H9 (cell line): ENCODE data around the gene FAM53A. TPM values are rescaled to one million over a fixed set of nuclear protein-coding genes. Genes with fewer than 3 reads are reported as not detected.
A peak's percentile ranks its signal among the peaks of the same experiment; 100 is the strongest.

ENCODE experiments used
- DNase-seq: peaks from one replicate; pipeline ENCODE4 v3.0.0-alpha.2; 2017
- H2AFZ ChIP-seq: one replicate; pipeline ENCODE4 v1.6.1; 2013; ENCODE audit warnings: mild to moderate bottlenecking, low read length, control low read depth, moderate library complexity
- H2AK5ac ChIP-seq: 2 replicates; pipeline ENCODE4 v1.6.1; 2013; ENCODE audit warnings: low read length, control low read depth, mixed read lengths; ENCODE audit not compliant: insufficient read length
- H2BK120ac ChIP-seq: one replicate; pipeline ENCODE4 v1.6.1; 2013; ENCODE audit warnings: low read depth, mild to moderate bottlenecking, low read length, control low read depth, inconsistent platforms; ENCODE audit not compliant: poor library complexity, severe bottlenecking
- H2BK12ac ChIP-seq: 2 replicates; pipeline ENCODE4 v1.6.1; 2013; ENCODE audit warnings: low read length, control low read depth, mixed read lengths, low read depth; ENCODE audit not compliant: insufficient read length
- H2BK15ac ChIP-seq: 2 replicates; pipeline ENCODE4 v1.6.1; 2013; ENCODE audit warnings: low read depth, low read length, control low read depth
- H2BK20ac ChIP-seq: one replicate; pipeline ENCODE4 v1.6.1; 2013; ENCODE audit warnings: low read depth, mild to moderate bottlenecking, low read length, control low read depth, inconsistent platforms; ENCODE audit not compliant: poor library complexity, severe bottlenecking
- H2BK5ac ChIP-seq: 2 replicates; pipeline ENCODE4 v1.6.1; 2013; ENCODE audit warnings: low read length, control low read depth, mixed read lengths; ENCODE audit not compliant: insufficient read length
- H3K14ac ChIP-seq: 2 replicates; pipeline ENCODE4 v1.6.1; 2013; ENCODE audit warnings: low read length, control low read depth; ENCODE audit not compliant: insufficient read depth
- H3K18ac ChIP-seq: 2 replicates; pipeline ENCODE4 v1.6.1; 2013; ENCODE audit warnings: low read depth, mild to moderate bottlenecking, mixed read lengths, low read length, control low read depth; ENCODE audit not compliant: insufficient read length
- H3K23ac ChIP-seq: 2 replicates; pipeline ENCODE4 v1.6.1; 2013; ENCODE audit warnings: low read length, control low read depth, mixed read lengths, low read depth; ENCODE audit not compliant: insufficient read length
- H3K23me2 ChIP-seq: 2 replicates; pipeline ENCODE4 v1.6.1; 2013; ENCODE audit warnings: low read depth, mild to moderate bottlenecking, mixed read lengths, low read length, control low read depth; ENCODE audit not compliant: insufficient read length, poor library complexity, severe bottlenecking
- H3K27ac ChIP-seq: 2 replicates; pipeline ENCODE4 v1.5.1; 2013; ENCODE audit warnings: low read length, control low read depth, mixed read lengths, low read depth; ENCODE audit not compliant: insufficient read length
- H3K27me3 ChIP-seq: 2 replicates; pipeline ENCODE4 v1.6.1; 2013; ENCODE audit warnings: low read length, control low read depth, inconsistent platforms; ENCODE audit not compliant: insufficient read depth
- H3K4ac ChIP-seq: 2 replicates; pipeline ENCODE4 v1.6.1; 2013; ENCODE audit warnings: low read depth, mild to moderate bottlenecking, control low read depth, inconsistent platforms, low read length, moderate library complexity
- H3K4me1 ChIP-seq: 2 replicates; pipeline ENCODE4 v1.6.1; 2013; ENCODE audit warnings: low read length, control low read depth, inconsistent platforms; ENCODE audit not compliant: insufficient read depth
- H3K4me2 ChIP-seq: 2 replicates; pipeline ENCODE4 v1.6.1; 2013; ENCODE audit warnings: low read length, control low read depth, mixed read lengths; ENCODE audit not compliant: insufficient read length, insufficient read depth
- H3K56ac ChIP-seq: 2 replicates; pipeline ENCODE4 v1.6.1; 2013; ENCODE audit warnings: low read depth, mild to moderate bottlenecking, mixed read lengths, low read length, control low read depth; ENCODE audit not compliant: insufficient read length
- H3K79me1 ChIP-seq: 2 replicates; pipeline ENCODE4 v1.6.1; 2013; ENCODE audit warnings: low read depth, mild to moderate bottlenecking, moderate library complexity, low read length, control low read depth, inconsistent platforms; ENCODE audit not compliant: insufficient read depth, poor library complexity, severe bottlenecking
- H3K79me2 ChIP-seq: 2 replicates; pipeline ENCODE4 v1.6.1; 2013; ENCODE audit warnings: low read length, control low read depth, inconsistent platforms; ENCODE audit not compliant: insufficient read depth
- H3K9ac ChIP-seq: 2 replicates; pipeline ENCODE4 v1.6.1; 2013; ENCODE audit warnings: low read length, control low read depth, mixed read lengths; ENCODE audit not compliant: insufficient read length; ENCODE audit errors: extremely low read depth
- H3K9me3 ChIP-seq: one replicate; pipeline ENCODE4 v1.6.1; 2013; ENCODE audit warnings: low read depth, low read length, inconsistent platforms; ENCODE audit not compliant: control insufficient read depth
- H3T11ph ChIP-seq: one replicate; pipeline ENCODE4 v1.6.1; 2013; ENCODE audit warnings: mild to moderate bottlenecking, low read length, control low read depth, inconsistent platforms
- H4K20me1 ChIP-seq: one replicate; pipeline ENCODE4 v1.6.1; 2013; ENCODE audit not compliant: control insufficient read depth, insufficient read length, insufficient read depth
- H4K5ac ChIP-seq: 2 replicates; pipeline ENCODE4 v1.6.1; 2013; ENCODE audit warnings: low read depth, mild to moderate bottlenecking, mixed read lengths, low read length, control low read depth; ENCODE audit not compliant: insufficient read length
- H4K8ac ChIP-seq: replicated peaks from 2 replicates; pipeline ENCODE4 v1.6.1; 2013; ENCODE audit warnings: low read length, control low read depth, mixed read lengths, low read depth; ENCODE audit not compliant: insufficient read length
- H4K91ac ChIP-seq: 2 replicates; pipeline ENCODE4 v1.6.1; 2013; ENCODE audit warnings: low read depth, mild to moderate bottlenecking, moderate library complexity, mixed read lengths, low read length, control low read depth; ENCODE audit not compliant: insufficient read length
- H3K27ac Mint-ChIP-seq, 3 experiments: 2 replicates in 2 of 3; 3 replicates in 1 of 3; pipeline ENCODE4 v1.8.0; 2020 to 2021; ENCODE audit warnings: mixed read lengths in 3 of 3, mild to moderate bottlenecking in 1 of 3, moderate library complexity in 1 of 3
- H3K27me3 Mint-ChIP-seq: 2 replicates; pipeline ENCODE4 v1.8.0; 2021; ENCODE audit warnings: low read depth, mild to moderate bottlenecking, moderate library complexity, mixed read lengths
- H3K36me3 Mint-ChIP-seq, 3 experiments: 2 replicates in 2 of 3; 3 replicates in 1 of 3; pipeline ENCODE4 v1.8.0; 2020 to 2021; ENCODE audit warnings: low read depth in 3 of 3, mixed read lengths in 3 of 3; ENCODE audit not compliant: insufficient read depth in 1 of 3
- H3K4me1 Mint-ChIP-seq, 2 experiments: 2 replicates each; pipeline ENCODE4 v1.8.0; 2020; ENCODE audit warnings: mixed read lengths in 2 of 2
- H3K4me3 Mint-ChIP-seq, 2 experiments: 2 replicates in 1 of 2; 3 replicates in 1 of 2; pipeline ENCODE4 v1.8.0; 2020 to 2021; ENCODE audit warnings: mild to moderate bottlenecking in 2 of 2, mixed read lengths in 2 of 2, moderate library complexity in 1 of 2
- H3K9me3 Mint-ChIP-seq, 2 experiments: 2 replicates in 1 of 2; 3 replicates in 1 of 2; pipeline ENCODE4 v1.8.0; 2020; ENCODE audit warnings: mild to moderate bottlenecking in 2 of 2, mixed read lengths in 2 of 2, moderate library complexity in 1 of 2
- CTCF ChIP-seq: fragments of 200-600 bp; sonication (generic); conservative IDR thresholded peaks from 3 replicates; pipeline ENCODE4 v1.8.0; 2021; ENCODE audit warnings: antibody characterized with exemption, mild to moderate bottlenecking
- WGBS: extraction: QIAGEN DNeasy Blood & Tissue Kit; methylation state at CpG from one replicate; pipeline ENCODE4 v1.1.7; 2013; ENCODE audit warnings: missing lambda C conversion rate, low lambda C conversion rate, mixed read lengths; ENCODE audit not compliant: insufficient read length; ENCODE audit errors: extremely low coverage; 5-methylcytosine and 5-hydroxymethylcytosine counted together
- total RNA-seq: library from RNA; stranded (reverse); gene quantifications from 2 replicates; pipeline ENCODE4 v1.2.1, GENCODE V29; 2021

The FAM53A gene
- total RNA-seq, 1 experiment from 2014 or later = 2.4 TPM

GRCh38 chr4:1711055-1711570, 27.0 kb upstream of the FAM53A start:
- peaks cover 2% of the 10 kb centered on the region for H4K20me1 ChIP-seq
- H4K8ac ChIP-seq = no peak overlapping the region
- no peak overlapping the region for H4K91ac ChIP-seq
- no peak for TF ChIP-seq CTCF
- peaks cover 5% of the 10 kb centered on the region for H3K79me1 ChIP-seq
- H3K9ac ChIP-seq = peak overlapping the region; percentile 72
- peaks cover 11% of the 10 kb centered on the region for H3K23me2 ChIP-seq
- H3K4me2 ChIP-seq = peak overlapping the region; percentile 57
- H3K4me1 ChIP-seq = no peaks in the 10 kb centered on the region
- Mint-ChIP-seq H3K4me3 (peak overlapping the region; percentile 85 to 86), H3K36me3 (peaks cover 18 to 39% (median 32%) of the 10 kb centered on the region in 3 experiments), H3K27ac (peak overlapping the region in 2 of 3 experiments; percentile 49 to 68; a peak in 3 of 7 replicates), H3K27me3 (no peaks in the 10 kb centered on the region; the same call in 1 of the 2 replicates), H3K9me3 (peaks cover 0 to 3% of the 10 kb centered on the region in 2 experiments; a peak in 1 of 5 replicates), H3K4me1 (peaks cover 27 to 31% of the 10 kb centered on the region in 2 experiments)
- no peak overlapping the region for H3K18ac ChIP-seq
- H3K23ac ChIP-seq = no peak overlapping the region
- H2BK5ac ChIP-seq = no peak overlapping the region
- no peak overlapping the region for H2AK5ac ChIP-seq
- H3K56ac ChIP-seq = no peak overlapping the region
- H3K9me3 ChIP-seq = no peaks in the 10 kb centered on the region
- no CpG with 5 or more reads among the region's 22 CpGs for WGBS
- H3K79me2 ChIP-seq = peaks cover 7% of the 10 kb centered on the region; the same call in 1 of the 2 replicates
- H4K5ac ChIP-seq = no peak overlapping the region
- no peak overlapping the region for H3K27ac ChIP-seq
- H3K4ac ChIP-seq = no peak overlapping the region
- no peak overlapping the region for H3K14ac ChIP-seq
- H2BK20ac ChIP-seq = no peak overlapping the region
- no peak overlapping the region for H2BK12ac ChIP-seq
- no peaks in the 10 kb centered on the region for H3K27me3 ChIP-seq
- no peak overlapping the region for H2AFZ ChIP-seq
- H2BK15ac ChIP-seq = no peak overlapping the region
- no peak overlapping the region for H2BK120ac ChIP-seq
- no peak for DNase-seq
- no peak overlapping the region for H3T11ph ChIP-seq
